DOHH2 (cell line): ENCODE measurements around the gene MOV10L1.

ENCODE experiments used
- H3F3A ChIP-seq: fragments of 200-600 bp; sonication (generic), shearing (Covaris generic); 2 replicates; pipeline ENCODE4 v1.6.0; 2016; ENCODE audit warnings: antibody characterized with exemption, mild to moderate bottlenecking; ENCODE audit not compliant: control insufficient read depth, insufficient read depth
- H3K27ac ChIP-seq: fragments of 200-600 bp; sonication (generic); 2 replicates; pipeline ENCODE4 v1.5.1; 2014; ENCODE audit warnings: low read depth, mild to moderate bottlenecking, low read length, moderate library complexity
- H3K27me3 ChIP-seq: fragments of 200-600 bp; sonication (generic); 2 replicates; pipeline ENCODE4 v1.6.1; 2014; ENCODE audit warnings: mild to moderate bottlenecking, low read length, mixed read lengths; ENCODE audit not compliant: control insufficient read depth
- H3K36me3 ChIP-seq: fragments of 200-600 bp; sonication (generic); 2 replicates; pipeline ENCODE4 v1.6.1; 2014; ENCODE audit warnings: mild to moderate bottlenecking, low read length, moderate library complexity, mixed read lengths; ENCODE audit not compliant: control insufficient read depth
- H3K4me1 ChIP-seq: fragments of 200-600 bp; sonication (generic); 2 replicates; pipeline ENCODE4 v1.6.1; 2014; ENCODE audit warnings: mild to moderate bottlenecking, low read length, mixed read lengths; ENCODE audit not compliant: control insufficient read depth
- H3K4me2 ChIP-seq: fragments of 200-600 bp; sonication (generic); 2 replicates; pipeline ENCODE4 v1.6.0; 2014; ENCODE audit warnings: mild to moderate bottlenecking, low read length, moderate library complexity
- H3K4me3 ChIP-seq: fragments of 200-600 bp; sonication (generic); 2 replicates; pipeline ENCODE4 v1.5.1; 2014; ENCODE audit warnings: mild to moderate bottlenecking, low read length, mixed read lengths
- H3K79me2 ChIP-seq: fragments of 200-600 bp; sonication (generic); 2 replicates; pipeline ENCODE4 v1.6.1; 2014; ENCODE audit warnings: mild to moderate bottlenecking, low read length, mixed read lengths; ENCODE audit not compliant: control insufficient read depth
- H3K9me2 ChIP-seq: fragments of 200-600 bp; sonication (generic); replicated peaks from 2 replicates; pipeline ENCODE4 v1.6.1; 2014; ENCODE audit warnings: mild to moderate bottlenecking, low read length, mixed read lengths; ENCODE audit not compliant: control insufficient read depth
- H3K9me3 ChIP-seq: fragments of 200-600 bp; sonication (generic); 2 replicates; pipeline ENCODE4 v1.6.1; 2014; ENCODE audit warnings: antibody characterized with exemption, low read length, mixed read lengths; ENCODE audit not compliant: control insufficient read depth, insufficient read depth
- H4K20me1 ChIP-seq: fragments of 200-600 bp; sonication (generic); 2 replicates; pipeline ENCODE4 v1.6.0; 2014; ENCODE audit warnings: low read depth, mild to moderate bottlenecking, antibody characterized with exemption, low read length, moderate library complexity; ENCODE audit not compliant: control insufficient read depth, insufficient read depth
- CTCF ChIP-seq: fragments of 200-600 bp; sonication (generic); IDR thresholded peaks from one replicate; pipeline ENCODE4 v1.5.1; 2014; ENCODE audit warnings: antibody characterized with exemption, mild to moderate bottlenecking, low read depth, low read length; ENCODE audit not compliant: poor library complexity, severe bottlenecking
- EZH2phosphoT487 ChIP-seq: fragments of 200-600 bp; sonication (generic); IDR thresholded peaks from 2 replicates; pipeline ENCODE4 v1.6.1; 2017; ENCODE audit warnings: borderline replicate concordance, mild to moderate bottlenecking, antibody characterized with exemption, low read length, moderate library complexity, mixed read lengths

The MOV10L1 gene

GRCh38 chr22:50175921-50176849 lies 86.4 kb downstream of the MOV10L1 start:
- H3K9me2 ChIP-seq = no peaks in the 10 kb centered on the region
- no peaks in the 10 kb centered on the region for H3K27me3 ChIP-seq
- H3F3A ChIP-seq = peaks cover 3% of the 10 kb centered on the region; the same call in 1 of the 2 replicates
- no peak overlapping the region for H3K4me3 ChIP-seq
- H3K4me2 ChIP-seq = no peak overlapping the region
- TF ChIP-seq EZH2phosphoT487 (no peak), CTCF (no peak)
- H3K36me3 ChIP-seq = no peaks in the 10 kb centered on the region
- no peak overlapping the region for H3K27ac ChIP-seq
- no peaks in the 10 kb centered on the region for H4K20me1 ChIP-seq
- H3K79me2 ChIP-seq = no peaks in the 10 kb centered on the region
- no peaks in the 10 kb centered on the region for H3K9me3 ChIP-seq
- peaks cover 23% of the 10 kb centered on the region for H3K4me1 ChIP-seq

- Histone ChIP-seq H4K20me1 (no peaks in the 10 kb centered on the region), H3K4me1 (peaks cover 23% of the 10 kb centered on the region), H3K9me3 (no peaks in the 10 kb centered on the region), H3K9me2 (no peaks in the 10 kb centered on the region), H3K27ac (no peak overlapping the region), H3K36me3 (no peaks in the 10 kb centered on the region), H3K4me2 (no peak overlapping the region), H3F3A (peaks cover 3% of the 10 kb centered on the region; the same call in 1 of the 2 replicates), H3K79me2 (no peaks in the 10 kb centered on the region), H3K4me3 (no peak overlapping the region), H3K27me3 (no peaks in the 10 kb centered on the region)
- no peak for TF ChIP-seq CTCF
- TF ChIP-seq EZH2phosphoT487 = no peak
Observed at GRCh38 chr22:50176850-50177536, 87.2 kb downstream of the MOV10L1 start.

- Histone ChIP-seq H3K4me2 (no peak overlapping the region), H3K27ac (no peak overlapping the region), H3K9me2 (no peaks in the 10 kb centered on the region), H3K4me3 (no peak overlapping the region), H3K9me3 (no peaks in the 10 kb centered on the region), H3K79me2 (no peaks in the 10 kb centered on the region), H3K36me3 (no peaks in the 10 kb centered on the region), H3K27me3 (no peaks in the 10 kb centered on the region), H4K20me1 (no peaks in the 10 kb centered on the region), H3F3A (peaks cover 3% of the 10 kb centered on the region; the same call in 1 of the 2 replicates), H3K4me1 (peaks cover 23% of the 10 kb centered on the region)
- TF ChIP-seq EZH2phosphoT487 = no peak
- TF ChIP-seq CTCF = no peak
Observed at GRCh38 chr22:50177537-50178470, 88.0 kb downstream of the MOV10L1 start.
